HCT116 (cell line): Measurements from ENCODE around the gene FER. TPM values are rescaled to one million over a fixed set of nuclear protein-coding genes. Genes with fewer than 3 reads are reported as not detected.

Experiments used
- ATAC-seq: fragments of 200-7000 bp; cut with Tn5 transposase; 2 replicates; pipeline ENCODE4 v1.9.1; 2020; ENCODE audit warnings: mild to moderate bottlenecking, moderate library complexity
- BruUV-seq: library from RNA; stranded (reverse); fragments of 400-500 nt; replicated peaks from 2 replicates; lab custom pipeline; 2021; lab: Mats Ljungman, UMichigan
- CTCF ChIA-PET: fragments of 300-600 bp; sonication (Branson Sonifier 250); formaldehyde crosslinking; loops from one replicate; lab custom pipeline; 2021; ENCODE audit warnings: antibody characterized with exemption; lab: Charles Lee
- POLR2A ChIA-PET: fragments of 300-600, 350-600 bp; sonication (Branson Sonifier 250); formaldehyde crosslinking; loops from one replicate; lab custom pipeline; 2021; ENCODE audit warnings: antibody characterized with exemption; lab: Charles Lee
- RAD21 ChIA-PET, 2 experiments: fragments of 300-600 bp; sonication (Branson Sonifier 250); formaldehyde crosslinking; loops; one replicate each; lab custom pipeline; 2023; ENCODE audit warnings: low total read pairs in 2 of 2; ENCODE audit not compliant: uncharacterized antibody in 2 of 2, unreplicated experiment in 2 of 2, low non-redundant PET in 1 of 2; lab: Charles Lee
- DNase-seq: peaks from one replicate; pipeline ENCODE4 v3.0.0-alpha.2; 2010; ENCODE audit warnings: low read depth, low spot score
- H2AFZ ChIP-seq: fragments of 200-600 bp; shearing (Covaris generic), sonication (generic); 2 replicates; pipeline ENCODE4 v1.6.1; 2017; ENCODE audit warnings: low read depth, mixed run types, mixed read lengths, antibody characterized with exemption, low read length; ENCODE audit not compliant: poor library complexity, severe bottlenecking
- H3K27ac ChIP-seq: 2 replicates; pipeline ENCODE4 v1.5.1; 2012; ENCODE audit warnings: low read depth, low read length
- H3K27me3 ChIP-seq: fragments of 200-600 bp; sonication (generic); 2 replicates; pipeline ENCODE4 v1.6.1; 2016; ENCODE audit warnings: mixed run types, low read length, mixed read lengths; ENCODE audit not compliant: insufficient read depth
- H3K36me3 ChIP-seq, 2 experiments: fragments of 200-500 bp in 1 of 2; fragments of 200-600 bp in 1 of 2; sonication (Bioruptor generic) in 1 of 2; sonication (generic) in 1 of 2; 2 replicates each; pipeline versions ENCODE4 v1.5.1 to v1.6.1; 2014 to 2016; ENCODE audit warnings: low read length in 2 of 2, inconsistent platforms in 1 of 2, mixed read lengths in 1 of 2, mixed run types in 1 of 2; ENCODE audit not compliant: insufficient read depth in 2 of 2, control insufficient read depth in 1 of 2
- H3K4me1 ChIP-seq, 2 experiments: fragments of 200-600 bp in 1 of 2; sonication (generic) in 1 of 2; 2 replicates each; pipeline versions ENCODE4 v1.5.1 to v1.6.1; 2012 to 2017; ENCODE audit warnings: low read length in 2 of 2, inconsistent platforms in 1 of 2, mild to moderate bottlenecking in 1 of 2, mixed read lengths in 1 of 2, mixed run types in 1 of 2, moderate library complexity in 1 of 2; ENCODE audit not compliant: insufficient read depth in 2 of 2, control insufficient read depth in 1 of 2
- H3K4me2 ChIP-seq: fragments of 200-600 bp; sonication (generic); 2 replicates; pipeline ENCODE4 v1.6.1; 2017; ENCODE audit warnings: mixed run types, low read length, mixed read lengths
- H3K4me3 ChIP-seq, 2 experiments: fragments of 200-600 bp in 1 of 2; sonication (generic) in 1 of 2; replicated peaks in 1 of 2; 2 replicates each; pipeline ENCODE4 v1.5.1; 2011 to 2016; ENCODE audit warnings: low read length in 2 of 2, control low read depth in 1 of 2, low read depth in 1 of 2, mild to moderate bottlenecking in 1 of 2, mixed read lengths in 1 of 2, mixed run types in 1 of 2
- H3K79me2 ChIP-seq: fragments of 200-600 bp; sonication (generic); 2 replicates; pipeline ENCODE4 v1.6.1; 2017; ENCODE audit warnings: mild to moderate bottlenecking, mixed run types, low read length, moderate library complexity, mixed read lengths; ENCODE audit not compliant: insufficient read depth
- H3K9ac ChIP-seq: fragments of 200-600 bp; sonication (generic); 2 replicates; pipeline ENCODE4 v1.6.1; 2016; ENCODE audit warnings: low read length, mixed read lengths
- H3K9me2 ChIP-seq: fragments of 200-600 bp; sonication (generic), shearing (Covaris generic); 2 replicates; pipeline ENCODE4 v1.6.1; 2017; ENCODE audit warnings: mixed run types, mild to moderate bottlenecking, moderate library complexity; ENCODE audit not compliant: insufficient read depth
- H3K9me3 ChIP-seq, 2 experiments: fragments of 200-500 bp in 1 of 2; fragments of 200-600 bp in 1 of 2; sonication (Bioruptor generic) in 1 of 2; sonication (generic) in 1 of 2; 2 replicates each; pipeline ENCODE4 v1.6.1; 2014 to 2017; ENCODE audit warnings: low read length in 2 of 2, mixed read lengths in 2 of 2, inconsistent platforms in 1 of 2, low read depth in 1 of 2, mild to moderate bottlenecking in 1 of 2, mixed run types in 1 of 2, moderate library complexity in 1 of 2; ENCODE audit not compliant: control insufficient read depth in 1 of 2, insufficient read depth in 1 of 2
- H4K20me1 ChIP-seq: fragments of 200-600 bp; sonication (generic), shearing (Covaris generic); 2 replicates; pipeline ENCODE4 v1.6.1; 2017; ENCODE audit warnings: mixed run types, mild to moderate bottlenecking, moderate library complexity; ENCODE audit not compliant: insufficient read depth
- CBX3 ChIP-seq: IDR thresholded peaks from 2 replicates; pipeline ENCODE4 v1.6.1; 2012; ENCODE audit warnings: low read depth
- CEBPB ChIP-seq: IDR thresholded peaks from 2 replicates; pipeline ENCODE4 v1.6.1; 2012; ENCODE audit warnings: low read depth
- EGR1 ChIP-seq: IDR thresholded peaks from 2 replicates; pipeline ENCODE4 v1.6.1; 2012; ENCODE audit warnings: low read depth
- ELF1 ChIP-seq: IDR thresholded peaks from 2 replicates; pipeline ENCODE4 v1.6.1; 2012; ENCODE audit warnings: low read depth, borderline replicate concordance
- EZH2 ChIP-seq: fragments of 200-600 bp; sonication (generic); IDR thresholded peaks from 2 replicates; pipeline ENCODE4 v1.6.1; 2017; ENCODE audit warnings: antibody characterized with exemption, mixed run types
- EZH2phosphoT487 ChIP-seq: fragments of 200-600 bp; IDR thresholded peaks from 2 replicates; pipeline ENCODE4 v1.6.1; 2018; ENCODE audit warnings: antibody characterized with exemption, borderline replicate concordance
- JUND ChIP-seq: IDR thresholded peaks from 2 replicates; pipeline ENCODE4 v1.6.1; 2012
- POLR2A ChIP-seq: IDR thresholded peaks from 2 replicates; pipeline ENCODE4 v1.7.0; 2011; ENCODE audit warnings: borderline replicate concordance; ENCODE audit not compliant: insufficient read depth, insufficient read length; ENCODE audit errors: extremely low read depth
- SP1 ChIP-seq: IDR thresholded peaks from 2 replicates; pipeline ENCODE4 v1.6.1; 2012; ENCODE audit warnings: low read depth
- TCF7L2 ChIP-seq: IDR thresholded peaks from 2 replicates; pipeline ENCODE4 v1.7.0; 2011; ENCODE audit warnings: borderline replicate concordance, inconsistent platforms; ENCODE audit not compliant: insufficient read depth, insufficient read length; ENCODE audit errors: extremely low read depth
- YY1 ChIP-seq: IDR thresholded peaks from 2 replicates; pipeline ENCODE4 v1.6.1; 2011; ENCODE audit warnings: low read length, low read depth, moderate library complexity, mild to moderate bottlenecking; ENCODE audit not compliant: insufficient replicate concordance; ENCODE audit errors: extremely low read depth
- ZFX ChIP-seq: fragments of 450-650 bp; IDR thresholded peaks from 2 replicates; pipeline ENCODE4 v1.6.1; 2017
- ZNF274 ChIP-seq: fragments of 200-500 bp; sonication (Bioruptor generic); IDR thresholded peaks from 2 replicates; pipeline ENCODE4 v1.6.1; 2014; ENCODE audit warnings: mild to moderate bottlenecking, low read depth, low read length, inconsistent platforms
- intact Hi-C: fragments of 100-400 bp; cut with micrococcal nuclease; formaldehyde crosslinking; loops from 2 replicates; pipeline ENCODE4 v1.10.0; 2022
- total RNA-seq: library from RNA; stranded (reverse); gene quantifications from one replicate; pipeline ENCODE4 v1.2.1, GENCODE V29; 2021; ENCODE audit not compliant: unreplicated experiment
- TF ChIP-seq, protein P1 (sequence below): IDR thresholded peaks from 2 replicates; pipeline ENCODE4 v1.6.1; 2012; ENCODE audit warnings: low read depth
- TF ChIP-seq, protein P2 (sequence below): IDR thresholded peaks from 2 replicates; pipeline ENCODE4 v1.6.1; 2012

The FER gene
- total RNA-seq, 1 experiment from 2014 or later = 32.0 TPM

- no peak for ATAC-seq
- Histone ChIP-seq H3K9me3 (no peaks in the 10 kb centered on the region; a peak in 1 of 4 replicates), H3K79me2 (no peaks in the 10 kb centered on the region), H3K4me2 (no peak overlapping the region), H3K27ac (no peak overlapping the region), H3K36me3 (no peaks in the 10 kb centered on the region), H3K9ac (no peak overlapping the region), H3K4me1 (no peaks in the 10 kb centered on the region), H3K27me3 (no peaks in the 10 kb centered on the region), H3K4me3 (no peak overlapping the region), H2AFZ (no peak overlapping the region), H3K9me2 (no peaks in the 10 kb centered on the region), H4K20me1 (no peaks in the 10 kb centered on the region)
- POLR2A ChIA-PET = no interaction called here
- intact Hi-C loops = no loop called here
- RAD21 ChIA-PET = no interaction called here
- DNase-seq = no peak
- TF ChIP-seq EGR1 = no peak
- no peak for TF ChIP-seq CBX3
- no peak for TF ChIP-seq CEBPB
- no peak for TF ChIP-seq ELF1
- no peak for TF ChIP-seq POLR2A
- no peak for TF ChIP-seq EZH2
- no peak for TF ChIP-seq EZH2phosphoT487
- no peak for TF ChIP-seq JUND
- TF ChIP-seq ZFX = no peak
- TF ChIP-seq TCF7L2 = no peak
- no peak for TF ChIP-seq ZNF274
- TF ChIP-seq, protein P1, sequence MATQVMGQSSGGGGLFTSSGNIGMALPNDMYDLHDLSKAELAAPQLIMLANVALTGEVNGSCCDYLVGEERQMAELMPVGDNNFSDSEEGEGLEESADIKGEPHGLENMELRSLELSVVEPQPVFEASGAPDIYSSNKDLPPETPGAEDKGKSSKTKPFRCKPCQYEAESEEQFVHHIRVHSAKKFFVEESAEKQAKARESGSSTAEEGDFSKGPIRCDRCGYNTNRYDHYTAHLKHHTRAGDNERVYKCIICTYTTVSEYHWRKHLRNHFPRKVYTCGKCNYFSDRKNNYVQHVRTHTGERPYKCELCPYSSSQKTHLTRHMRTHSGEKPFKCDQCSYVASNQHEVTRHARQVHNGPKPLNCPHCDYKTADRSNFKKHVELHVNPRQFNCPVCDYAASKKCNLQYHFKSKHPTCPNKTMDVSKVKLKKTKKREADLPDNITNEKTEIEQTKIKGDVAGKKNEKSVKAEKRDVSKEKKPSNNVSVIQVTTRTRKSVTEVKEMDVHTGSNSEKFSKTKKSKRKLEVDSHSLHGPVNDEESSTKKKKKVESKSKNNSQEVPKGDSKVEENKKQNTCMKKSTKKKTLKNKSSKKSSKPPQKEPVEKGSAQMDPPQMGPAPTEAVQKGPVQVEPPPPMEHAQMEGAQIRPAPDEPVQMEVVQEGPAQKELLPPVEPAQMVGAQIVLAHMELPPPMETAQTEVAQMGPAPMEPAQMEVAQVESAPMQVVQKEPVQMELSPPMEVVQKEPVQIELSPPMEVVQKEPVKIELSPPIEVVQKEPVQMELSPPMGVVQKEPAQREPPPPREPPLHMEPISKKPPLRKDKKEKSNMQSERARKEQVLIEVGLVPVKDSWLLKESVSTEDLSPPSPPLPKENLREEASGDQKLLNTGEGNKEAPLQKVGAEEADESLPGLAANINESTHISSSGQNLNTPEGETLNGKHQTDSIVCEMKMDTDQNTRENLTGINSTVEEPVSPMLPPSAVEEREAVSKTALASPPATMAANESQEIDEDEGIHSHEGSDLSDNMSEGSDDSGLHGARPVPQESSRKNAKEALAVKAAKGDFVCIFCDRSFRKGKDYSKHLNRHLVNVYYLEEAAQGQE = no peak
- no peak for TF ChIP-seq SP1
- TF ChIP-seq YY1 = no peak
- TF ChIP-seq, protein P2, sequence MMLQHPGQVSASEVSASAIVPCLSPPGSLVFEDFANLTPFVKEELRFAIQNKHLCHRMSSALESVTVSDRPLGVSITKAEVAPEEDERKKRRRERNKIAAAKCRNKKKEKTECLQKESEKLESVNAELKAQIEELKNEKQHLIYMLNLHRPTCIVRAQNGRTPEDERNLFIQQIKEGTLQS = no peak
- BruUV-seq = no TSS peak
- CTCF ChIA-PET = no interaction called here
These were observed 66.9 kb downstream of the FER start for GRCh38 chr5:108814551-108814950.
